Cerebellar nuclear complex (tissue), 1 donor: ENCODE results near the gene DMGDH.

ENCODE experiments used
- DNase-seq, 2 experiments: peaks; one replicate each; lab custom pipeline; 2025; lab: John Stamatoyannopoulos, UW

DMGDH gene

GRCh38 chr5:79070350-79070667 is 835 bp upstream of the DMGDH start:
- no peak for DNase-seq

GRCh38 chr5:79062436-79062835 is 7.0 kb downstream of the DMGDH start:
- no peak for DNase-seq

- no peak for DNase-seq
Measured at GRCh38 chr5:79059674-79060073, 9.8 kb downstream of the DMGDH start.

GRCh38 chr5:79056847-79057246 is 12.6 kb downstream of the DMGDH start:
- no peak for DNase-seq

- DNase-seq: no peak
Measured at GRCh38 chr5:79055017-79055416, 14.5 kb downstream of the DMGDH start.

- DNase-seq: no peak
Measured at GRCh38 chr5:79053321-79053720, 16.2 kb downstream of the DMGDH start.

- no peak for DNase-seq
Measured at GRCh38 chr5:79050498-79050897, 19.0 kb downstream of the DMGDH start.

- no peak for DNase-seq
Measured at GRCh38 chr5:79048437-79048836, 21.0 kb downstream of the DMGDH start.

GRCh38 chr5:79047199-79047598 is 22.3 kb downstream of the DMGDH start:
- no peak for DNase-seq

GRCh38 chr5:79042188-79042587 is 27.3 kb downstream of the DMGDH start:
- DNase-seq: no peak

GRCh38 chr5:79036769-79037168 is 32.7 kb downstream of the DMGDH start:
- no peak for DNase-seq

- no peak for DNase-seq
Measured at GRCh38 chr5:79035237-79035636, 34.2 kb downstream of the DMGDH start.

GRCh38 chr5:79032782-79033181 is 36.7 kb downstream of the DMGDH start:
- no peak for DNase-seq

GRCh38 chr5:79032031-79032695 is 37.3 kb downstream of the DMGDH start:
- DNase-seq: no peak

GRCh38 chr5:79031485-79031867 is 38.0 kb downstream of the DMGDH start:
- no peak for DNase-seq

GRCh38 chr5:79030663-79031484 is 38.6 kb downstream of the DMGDH start:
- DNase-seq: no peak

GRCh38 chr5:79025054-79025472 is 44.4 kb downstream of the DMGDH start:
- peak in 1 of 2 experiments; percentile 6 for DNase-seq

- DNase-seq: no peak
Measured at GRCh38 chr5:79023947-79024346, 45.5 kb downstream of the DMGDH start.

- DNase-seq: no peak
Measured at GRCh38 chr5:79023348-79023747, 46.1 kb downstream of the DMGDH start.

- no peak for DNase-seq
Measured at GRCh38 chr5:79022771-79023170, 46.7 kb downstream of the DMGDH start.

- DNase-seq: no peak
Measured at GRCh38 chr5:79021753-79022152, 47.7 kb downstream of the DMGDH start.

GRCh38 chr5:79020861-79021561 is 48.5 kb downstream of the DMGDH start:
- DNase-seq: no peak

- no peak for DNase-seq
Measured at GRCh38 chr5:79014631-79015030, 54.8 kb downstream of the DMGDH start.
